Stimulated activated CD4-positive, alpha-beta T cell treated with anti-CD3 and anti-CD28 coated beads, Interleukin-1b, Interleukin-23, amount 100 ng/mL, for 24 hours (primary cell): Measurements from ENCODE around the gene CORO2B.

Source experiments
- DNase-seq, 4 experiments: peaks; one replicate each; pipeline ENCODE4 v3.0.0-alpha.2; 2020; ENCODE audit warnings: low read depth in 4 of 4, low spot score in 1 of 4

The CORO2B gene

DNA sequence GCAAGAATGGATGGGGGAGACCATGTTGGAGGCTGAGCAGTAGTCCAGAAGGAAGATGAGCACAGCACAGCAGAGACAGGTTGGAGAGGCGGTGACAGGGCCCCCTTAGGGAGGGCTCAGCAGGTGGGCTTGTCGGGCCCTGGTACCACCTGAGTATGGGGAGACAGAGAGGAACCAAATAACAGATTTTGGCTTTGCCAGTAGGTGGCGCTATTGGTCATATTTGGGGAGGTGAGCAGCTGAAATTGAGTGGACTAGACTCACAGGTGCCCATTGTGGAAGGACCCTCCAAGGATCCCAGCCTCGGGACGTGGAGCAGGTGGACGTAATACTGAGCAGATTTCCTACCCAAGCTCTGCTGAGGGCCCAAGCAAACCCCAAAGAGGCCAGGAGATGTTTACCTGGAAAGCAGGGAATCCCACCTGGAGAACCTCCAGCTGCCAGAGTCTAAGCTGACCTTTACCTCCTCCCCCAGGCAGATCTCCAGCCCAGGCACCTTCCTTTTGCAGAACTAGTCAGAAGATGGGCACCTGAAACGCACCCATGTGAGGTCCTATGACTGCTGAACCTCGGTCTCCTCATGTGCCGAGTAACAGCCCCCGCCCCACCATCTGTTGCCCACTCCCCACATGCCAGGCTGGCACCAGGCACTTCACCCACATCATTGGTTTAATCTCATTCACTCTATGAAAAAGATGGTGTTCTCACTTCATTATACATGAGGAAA, 24.6 kb upstream of the CORO2B start:
- peak; percentile 46 to 71 (median 59) for DNase-seq

GRCh38 chr15:68554721-68555678, 23.8 kb upstream of the CORO2B start:
- no peak for DNase-seq

GRCh38 chr15:68555679-68556037, 23.1 kb upstream of the CORO2B start:
- DNase-seq = no peak

GRCh38 chr15:68556139-68556990, 22.4 kb upstream of the CORO2B start:
- no peak for DNase-seq

GRCh38 chr15:68557469-68558317, 21.1 kb upstream of the CORO2B start:
- DNase-seq = no peak

GRCh38 chr15:68558318-68559305, 20.2 kb upstream of the CORO2B start:
- no peak for DNase-seq

DNA sequence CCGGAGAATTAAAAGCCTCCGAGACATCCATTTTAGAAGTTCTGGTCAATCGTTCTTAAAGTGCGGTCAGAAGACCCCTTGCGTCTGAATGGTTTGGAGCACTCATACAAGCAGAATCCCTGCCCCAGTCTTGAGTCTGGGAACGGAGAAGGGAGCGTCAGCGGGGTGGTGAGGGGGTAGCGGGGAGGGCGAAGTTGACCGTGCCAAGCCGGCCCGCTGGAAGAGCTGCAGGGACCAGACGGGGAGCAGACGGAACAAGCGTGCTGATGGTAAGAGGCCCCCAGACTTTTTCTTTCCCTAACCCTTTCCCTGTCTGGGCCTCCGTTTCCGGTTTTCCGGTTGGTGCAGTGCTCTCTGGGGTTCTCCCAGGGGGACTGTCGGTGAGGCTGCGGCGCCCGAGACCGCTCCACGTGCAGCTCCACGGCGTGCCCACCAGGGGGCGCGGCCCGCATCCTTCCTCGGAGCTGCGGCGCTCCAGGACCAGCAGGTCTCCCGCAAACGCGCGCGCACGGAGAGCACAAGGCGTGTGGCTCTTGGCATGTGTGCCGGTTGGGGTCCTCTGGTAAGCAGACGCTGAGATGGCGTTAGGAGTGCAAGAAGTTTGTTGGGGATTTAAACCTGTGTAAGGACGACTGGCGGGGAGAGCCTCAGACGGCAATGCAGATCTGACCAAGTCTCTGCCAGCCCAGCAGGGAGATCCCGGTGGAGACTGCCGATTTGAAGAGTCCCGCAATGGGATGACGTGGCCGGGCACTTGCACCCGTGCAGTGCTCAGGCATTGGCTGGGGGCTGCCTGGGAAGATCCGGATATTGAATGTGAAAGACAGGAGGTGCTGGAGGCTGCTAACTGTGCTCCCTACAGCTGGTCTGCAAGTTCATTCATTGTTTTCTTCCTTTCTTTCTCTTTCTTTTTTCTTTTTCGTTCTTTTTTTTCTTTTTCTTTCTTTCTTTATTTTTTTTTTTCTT, 19.2 kb upstream of the CORO2B start:
- peak; percentile 51 to 66 (median 54) for DNase-seq

DNA sequence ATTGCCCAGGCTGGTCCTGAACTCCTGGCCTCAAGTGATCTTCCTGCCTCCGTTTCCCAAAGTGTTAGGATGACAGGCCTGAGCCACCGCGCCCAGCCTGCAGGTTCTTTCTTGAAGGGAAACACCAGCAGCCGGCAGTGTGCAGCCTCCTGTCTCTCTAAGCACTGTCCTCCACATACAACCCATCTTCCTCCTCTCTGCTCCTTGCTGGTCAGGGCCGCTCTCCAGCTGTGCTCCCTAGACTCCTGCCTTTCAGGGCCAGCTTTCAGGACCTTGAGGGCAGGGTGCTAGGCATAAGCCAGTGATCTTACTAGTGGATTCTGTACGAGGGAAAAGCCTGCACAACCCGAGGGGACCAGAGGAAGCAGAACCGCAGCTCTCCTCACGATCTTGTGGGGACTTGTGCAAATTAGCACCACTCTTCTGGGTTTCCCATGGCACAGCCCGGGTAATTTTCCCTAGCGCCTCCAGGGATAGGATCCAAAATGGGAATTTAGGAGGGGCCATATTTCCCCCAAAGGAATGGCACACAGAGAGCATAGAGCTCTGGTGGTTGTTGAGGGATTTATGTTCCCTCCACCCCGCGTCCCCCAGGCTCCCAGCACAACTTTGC, 18.2 kb upstream of the CORO2B start:
- DNase-seq = no peak

DNA sequence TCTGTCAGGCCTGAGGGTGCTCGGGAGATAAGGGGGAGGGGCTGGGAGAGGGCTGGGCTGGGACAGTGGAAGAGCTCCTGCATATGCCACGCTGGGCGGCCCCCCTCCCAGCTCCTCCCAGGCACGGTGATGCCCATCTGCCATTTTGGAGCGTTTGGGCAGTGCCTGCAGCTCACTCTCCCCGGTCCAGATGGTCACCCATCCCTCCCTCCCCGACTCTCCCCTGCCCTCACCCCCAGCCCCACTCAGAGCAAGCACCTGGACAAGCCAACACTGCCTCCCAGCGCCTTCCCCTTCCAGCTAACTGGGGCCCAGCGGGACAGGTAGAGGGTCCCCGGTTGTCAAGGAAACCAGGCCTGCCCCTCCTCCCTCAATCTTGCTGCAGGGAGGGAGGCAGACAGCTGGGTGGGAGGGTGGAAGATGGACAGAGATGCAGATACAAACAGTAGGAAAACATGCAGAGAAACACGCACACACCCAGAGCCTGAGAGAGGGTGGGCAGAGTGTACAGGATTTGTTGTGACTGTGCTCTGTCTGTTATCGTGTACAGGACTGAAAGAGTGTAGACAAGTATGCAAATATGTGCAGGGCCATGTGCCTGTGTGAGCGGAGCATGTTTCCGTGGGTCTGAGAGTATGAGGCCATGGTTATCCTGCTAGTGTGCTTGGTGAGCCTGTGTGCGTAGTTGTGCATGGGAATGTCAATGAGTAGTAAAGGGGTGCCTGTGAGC, 17.5 kb upstream of the CORO2B start:
- no peak for DNase-seq

DNA sequence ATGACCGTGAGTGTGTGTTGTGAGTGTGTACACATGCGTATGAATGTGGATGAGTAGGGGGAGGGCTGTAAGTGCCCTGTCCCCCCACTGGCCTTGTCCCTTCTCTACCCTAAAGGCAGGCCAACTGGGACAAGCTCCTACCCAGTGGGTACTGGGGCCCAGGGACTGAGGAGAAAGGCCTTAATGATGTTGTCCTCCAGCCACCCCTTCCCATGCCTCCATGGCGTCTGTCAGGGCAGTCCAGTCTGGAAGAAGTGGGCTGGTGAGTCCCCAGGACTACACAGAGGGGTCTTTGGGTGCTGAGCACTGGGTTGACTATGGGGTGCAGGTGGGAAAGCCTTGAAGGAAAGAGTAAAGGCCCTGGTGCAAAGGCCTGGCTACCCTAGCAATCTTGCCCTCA, 16.9 kb upstream of the CORO2B start:
- DNase-seq = no peak

DNA sequence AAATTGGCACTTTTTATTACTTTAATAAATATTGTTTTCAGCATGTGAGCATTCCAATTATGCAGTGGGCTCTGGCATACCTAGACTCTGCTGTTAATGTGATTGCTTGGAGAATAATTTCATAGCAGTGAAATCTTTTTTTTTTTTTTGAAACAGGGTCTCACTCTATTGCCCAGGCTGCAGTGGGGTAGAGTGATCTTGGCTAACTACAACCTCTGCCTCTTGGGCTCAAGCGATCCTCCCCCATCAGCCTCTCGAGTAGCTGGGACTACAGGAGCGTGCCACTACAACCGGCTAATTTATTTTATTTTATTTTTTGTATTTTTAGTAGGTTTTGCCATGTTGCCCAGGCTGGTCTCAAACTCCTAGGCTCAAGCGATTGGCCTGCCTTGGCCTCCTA, 14.6 kb upstream of the CORO2B start:
- DNase-seq = no peak

DNA sequence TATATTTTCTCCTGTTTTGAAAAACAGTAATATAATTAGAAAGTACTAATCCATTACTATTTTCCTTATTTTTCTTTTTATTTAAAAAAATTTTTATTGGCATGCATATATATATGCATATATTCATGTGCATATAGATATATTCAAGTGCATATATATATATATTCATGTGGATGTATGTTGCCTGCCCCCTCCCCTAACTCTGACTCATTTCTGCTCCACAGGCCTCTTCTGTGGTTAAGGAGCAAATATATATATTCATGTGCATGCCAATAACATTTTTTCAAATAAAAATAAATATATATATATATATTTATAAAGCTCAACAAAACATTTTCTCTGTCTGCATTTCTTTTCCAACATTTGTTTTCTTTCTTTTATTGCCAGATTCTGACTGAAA, 13.6 kb upstream of the CORO2B start:
- DNase-seq = no peak

- DNase-seq = no peak
These were observed 13.1 kb upstream of the CORO2B start for GRCh38 chr15:68565726-68566125.

DNA sequence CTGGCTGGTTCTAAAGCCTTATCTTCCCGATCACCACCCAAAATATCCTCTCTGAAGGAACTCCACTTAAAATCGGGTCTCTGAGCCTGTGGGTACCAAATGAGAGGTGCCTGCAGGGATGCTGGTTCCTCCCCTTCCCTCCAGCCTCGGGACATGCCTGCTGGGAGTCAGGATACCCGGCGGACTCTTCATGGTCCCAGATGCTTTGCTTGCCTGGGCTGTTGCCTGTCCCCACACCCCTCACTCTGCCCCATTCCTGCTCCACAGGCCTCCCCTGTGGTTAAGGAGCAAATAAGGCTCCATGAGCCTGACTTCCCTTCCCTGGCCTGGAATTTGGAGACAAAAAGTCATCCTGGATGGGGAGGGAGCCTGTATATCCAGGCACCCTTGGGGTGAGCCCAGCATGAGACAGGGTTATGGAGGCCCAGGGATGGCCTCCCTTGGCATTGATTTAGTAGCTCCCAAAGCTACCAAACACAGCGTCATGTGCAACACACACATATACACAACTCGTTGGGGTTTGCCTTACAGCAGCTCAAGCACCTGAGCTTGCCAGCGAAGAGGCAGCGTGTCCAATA, 12.3 kb upstream of the CORO2B start:
- DNase-seq = no peak

DNA sequence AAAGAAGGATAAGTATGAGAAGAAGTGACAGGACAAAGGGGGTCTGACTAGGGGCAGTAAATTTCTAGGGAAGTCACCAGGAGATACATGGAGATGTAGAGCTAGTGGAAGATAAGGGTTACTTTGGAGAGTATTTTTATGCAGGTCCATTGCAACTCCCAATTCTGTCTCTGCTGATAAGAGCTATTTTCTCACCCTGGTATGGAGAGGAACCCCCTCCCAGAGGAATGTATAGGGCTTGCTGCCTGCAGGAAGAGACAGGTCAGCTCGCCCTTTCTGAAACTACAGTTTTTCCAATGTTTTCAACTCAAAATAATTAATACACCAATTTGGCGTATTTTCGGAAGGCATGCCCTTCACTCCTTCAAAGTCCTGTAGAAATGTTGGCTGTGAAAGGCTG, 11.4 kb upstream of the CORO2B start:
- no peak for DNase-seq

GRCh38 chr15:68570974-68571373, 7.8 kb upstream of the CORO2B start:
- DNase-seq = no peak

- DNase-seq = no peak
These were observed 7.2 kb upstream of the CORO2B start for GRCh38 chr15:68571582-68571981.
